Fibroblast of the aortic adventitia (primary cell): Measurements from ENCODE around the gene NPTXR. TPM values are rescaled to one million over a fixed set of nuclear protein-coding genes. Genes with fewer than 3 reads are reported as not detected.

Experiments used
- DNase-seq: peaks from one replicate; pipeline ENCODE4 v3.0.0-alpha.2; 2010; ENCODE audit warnings: low read depth
- H3K4me3 ChIP-seq: 2 replicates; pipeline ENCODE4 v1.5.1; 2011; ENCODE audit warnings: low read depth, mild to moderate bottlenecking, control low read depth, low read length, moderate library complexity
- CTCF ChIP-seq: IDR thresholded peaks from 2 replicates; pipeline ENCODE4 v1.5.1; 2011; ENCODE audit warnings: mild to moderate bottlenecking, low read length, control low read depth, inconsistent platforms; ENCODE audit not compliant: insufficient read depth
- total RNA-seq: library from RNA; depleted of rRNA; stranded (reverse); fragments of >200 nt; gene quantifications from 2 replicates; pipeline ENCODE4 v1.2.3, GENCODE V29; 2012; ENCODE audit warnings: low replicate concordance

The NPTXR gene
- total RNA-seq, 1 donor = 1.3 TPM

GRCh38 chr22:38868886-38869381, 25.1 kb upstream of the NPTXR start:
- peak; percentile 89 for TF ChIP-seq CTCF
- no peak overlapping the region for H3K4me3 ChIP-seq
- DNase-seq = peak; percentile 61

GRCh38 chr22:38868286-38868721, 24.5 kb upstream of the NPTXR start:
- no peak for TF ChIP-seq CTCF
- no peak overlapping the region for H3K4me3 ChIP-seq
- no peak for DNase-seq

DNA sequence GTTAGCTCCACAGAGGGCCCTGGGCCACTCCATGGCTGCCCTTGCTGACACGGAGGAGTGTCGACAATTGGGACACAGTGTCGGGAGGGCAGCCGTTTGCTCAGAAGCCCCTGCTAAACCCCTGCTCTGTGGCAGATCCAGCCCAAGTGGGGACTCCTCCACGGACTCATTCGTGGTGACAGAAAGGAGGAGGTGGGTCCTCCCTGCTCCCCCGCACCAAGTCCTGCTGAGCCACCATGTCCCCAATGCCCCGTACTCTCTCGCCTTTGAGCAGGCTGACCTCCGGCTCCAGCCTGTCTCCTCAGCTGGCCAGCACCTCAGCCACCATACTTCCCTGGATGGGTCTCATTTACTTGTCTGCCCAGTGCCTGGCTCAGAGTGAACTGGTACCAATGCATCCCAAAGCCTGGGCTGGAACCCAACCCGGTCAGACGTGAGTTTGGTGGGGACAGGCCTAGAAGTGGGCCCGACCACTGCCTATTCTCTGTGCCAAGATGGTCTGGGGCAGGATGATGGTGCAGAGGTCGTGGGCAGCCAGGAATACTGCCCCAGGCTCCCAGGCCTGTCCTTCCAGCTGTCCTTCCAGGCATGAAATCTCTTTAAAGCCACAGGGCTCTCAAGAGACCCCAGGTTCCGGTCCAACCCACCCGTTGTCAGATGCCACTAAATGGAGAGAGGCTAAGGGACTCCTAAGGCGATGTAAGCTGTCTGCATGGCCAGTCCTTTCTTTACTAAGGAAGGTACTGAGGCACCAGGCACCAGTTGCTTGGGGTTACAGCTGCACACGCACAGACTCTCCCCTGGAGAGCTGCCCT, 23.9 kb upstream of the NPTXR start:
- TF ChIP-seq CTCF = no peak
- no peak overlapping the region for H3K4me3 ChIP-seq
- no peak for DNase-seq

DNA sequence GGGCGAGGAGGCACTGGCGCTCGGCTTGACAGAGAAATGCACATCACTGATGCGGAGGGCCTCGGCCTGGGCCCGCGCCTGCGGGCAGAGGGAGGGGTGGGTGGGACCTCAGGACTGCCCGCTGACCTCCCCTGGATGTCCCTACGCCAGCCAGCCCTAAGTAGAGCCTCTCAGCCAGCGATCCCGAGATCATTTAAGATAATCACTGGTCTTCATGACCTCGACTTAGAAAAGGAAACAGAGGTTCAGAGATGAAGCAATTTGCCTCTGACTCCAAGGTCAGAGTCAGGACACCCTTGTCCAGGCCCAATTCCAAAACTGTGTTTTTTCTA, 23.3 kb upstream of the NPTXR start:
- TF ChIP-seq CTCF = no peak
- H3K4me3 ChIP-seq = no peak overlapping the region
- DNase-seq = no peak

GRCh38 chr22:38866399-38867123, 22.7 kb upstream of the NPTXR start:
- DNase-seq = no peak
- H3K4me3 ChIP-seq = no peak overlapping the region
- no peak for TF ChIP-seq CTCF

GRCh38 chr22:38866024-38866398, 22.2 kb upstream of the NPTXR start:
- no peak overlapping the region for H3K4me3 ChIP-seq
- TF ChIP-seq CTCF = no peak
- no peak for DNase-seq
